T-helper 1 cell (primary cell): ENCODE data around the gene PIH1D1.

Experiments
- DNase-seq, 5 donors: peaks; one replicate each; pipeline ENCODE4 v3.0.0-alpha.2; 2012 to 2020

Gene PIH1D1

DNA sequence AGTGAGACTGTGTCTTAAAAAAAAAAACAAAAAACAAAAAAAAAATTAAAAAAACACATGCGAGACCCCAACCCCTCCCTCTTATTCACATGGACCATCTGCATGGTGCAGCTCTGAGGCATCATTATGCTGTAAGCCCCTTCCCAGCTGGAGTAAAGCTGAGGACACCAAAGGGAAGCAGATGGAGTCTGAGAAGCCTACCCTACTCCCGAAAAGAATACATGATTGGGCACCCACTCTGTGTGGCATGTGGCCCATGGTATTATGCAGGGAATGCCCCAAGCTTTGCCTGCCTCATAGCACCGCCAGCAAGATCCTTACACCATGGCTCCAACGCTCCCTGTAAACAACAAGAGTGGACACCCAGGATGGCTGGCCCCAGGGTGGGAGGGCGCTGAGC is 33.1 kb downstream of the PIH1D1 start:
- no peak for DNase-seq

GRCh38 chr19:49417088-49417487 is 34.5 kb downstream of the PIH1D1 start:
- no peak for DNase-seq

DNA sequence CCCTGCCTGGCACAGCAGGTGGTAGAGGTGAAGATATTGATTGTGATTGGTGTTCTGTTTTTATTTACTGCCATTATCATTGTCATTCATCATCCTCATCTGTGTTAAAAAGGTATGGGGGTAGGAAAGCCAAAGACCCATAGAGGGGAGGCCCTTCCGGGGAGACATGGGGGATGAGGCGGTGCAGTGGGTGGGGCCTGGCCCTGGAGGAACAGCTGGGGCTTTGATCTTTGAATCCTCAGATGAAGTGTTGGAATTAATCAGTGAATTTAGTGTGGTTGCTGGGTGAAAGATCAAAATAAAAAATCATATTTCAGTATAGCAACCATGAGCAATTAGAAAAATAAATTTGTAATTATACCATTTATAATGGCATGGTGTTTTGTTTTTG is 35.8 kb downstream of the PIH1D1 start:
- no peak for DNase-seq

DNA sequence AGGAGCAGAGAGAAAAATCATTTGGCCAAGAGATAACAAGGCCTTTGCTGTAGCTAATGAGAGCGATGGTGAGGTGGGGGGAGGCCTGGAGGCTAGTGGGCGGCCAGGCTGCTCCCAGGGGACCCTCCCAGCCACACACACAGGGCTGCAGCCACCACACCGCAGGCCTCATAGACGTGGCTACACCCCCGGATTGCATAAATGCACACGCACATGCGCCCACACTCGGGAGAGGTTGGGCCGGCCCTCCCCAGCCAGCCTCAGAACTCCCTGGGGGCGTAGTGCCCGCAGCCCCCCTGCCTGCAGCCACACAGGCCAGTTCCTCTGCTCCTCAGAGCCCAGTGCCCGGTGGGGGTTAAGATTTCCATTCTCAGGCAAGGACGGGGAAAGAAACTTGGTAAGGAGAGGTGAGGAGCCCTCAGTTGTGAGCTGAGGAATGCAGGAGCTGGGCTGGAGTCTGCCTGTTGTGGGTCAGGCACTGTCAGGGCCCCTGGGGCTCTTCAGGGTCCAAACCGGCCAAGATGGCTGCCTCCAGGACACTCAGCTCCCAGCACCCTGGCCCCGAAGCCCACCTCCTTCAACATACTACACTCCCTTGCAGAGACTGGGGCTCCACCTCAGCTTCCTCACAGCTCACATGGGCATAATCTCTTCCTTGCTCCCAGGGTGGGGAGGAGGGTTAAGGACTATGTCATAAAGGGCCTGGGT is 36.4 kb downstream of the PIH1D1 start:
- no peak for DNase-seq

DNA sequence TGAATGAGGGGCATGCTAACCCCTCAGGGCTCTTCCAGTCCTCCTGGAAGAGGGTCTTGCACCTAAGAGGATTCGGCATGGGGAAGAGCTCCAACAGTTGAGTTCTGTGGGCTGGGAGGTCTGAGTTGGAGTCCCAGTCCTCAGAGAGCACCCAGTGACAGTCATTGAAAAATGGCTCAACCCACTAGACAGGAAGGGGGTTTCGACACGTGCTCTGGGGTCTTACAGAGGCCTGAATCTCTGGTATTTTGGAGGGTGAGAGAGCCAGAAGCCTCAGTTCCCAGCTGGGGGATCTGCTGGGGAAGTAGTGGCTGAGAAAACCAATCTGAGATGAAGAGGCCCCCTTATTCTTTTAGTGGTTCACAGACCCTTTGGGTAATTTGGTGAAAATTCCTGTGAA is 37.4 kb downstream of the PIH1D1 start:
- DNase-seq = no peak

DNA sequence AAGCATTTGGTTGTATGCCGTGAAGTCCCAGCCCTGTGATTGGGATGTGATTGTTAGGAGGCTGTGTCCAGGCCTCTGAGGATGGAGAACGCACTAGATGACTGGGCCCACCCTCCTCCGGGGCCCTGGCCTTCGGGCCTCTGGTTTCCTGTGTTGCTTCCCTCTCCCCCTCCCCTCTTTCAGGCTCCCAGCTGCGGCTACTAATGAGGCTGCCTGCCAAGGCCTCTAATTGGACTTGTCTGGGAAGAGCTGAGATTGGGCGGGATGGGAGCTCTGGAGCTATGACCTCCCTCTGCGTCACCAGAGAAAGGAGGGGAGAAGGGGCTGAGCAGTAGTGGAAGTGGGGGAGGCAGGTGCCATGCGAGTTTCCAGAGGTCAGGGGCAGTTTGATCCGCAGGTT is 38.3 kb downstream of the PIH1D1 start:
- DNase-seq = no peak

DNA sequence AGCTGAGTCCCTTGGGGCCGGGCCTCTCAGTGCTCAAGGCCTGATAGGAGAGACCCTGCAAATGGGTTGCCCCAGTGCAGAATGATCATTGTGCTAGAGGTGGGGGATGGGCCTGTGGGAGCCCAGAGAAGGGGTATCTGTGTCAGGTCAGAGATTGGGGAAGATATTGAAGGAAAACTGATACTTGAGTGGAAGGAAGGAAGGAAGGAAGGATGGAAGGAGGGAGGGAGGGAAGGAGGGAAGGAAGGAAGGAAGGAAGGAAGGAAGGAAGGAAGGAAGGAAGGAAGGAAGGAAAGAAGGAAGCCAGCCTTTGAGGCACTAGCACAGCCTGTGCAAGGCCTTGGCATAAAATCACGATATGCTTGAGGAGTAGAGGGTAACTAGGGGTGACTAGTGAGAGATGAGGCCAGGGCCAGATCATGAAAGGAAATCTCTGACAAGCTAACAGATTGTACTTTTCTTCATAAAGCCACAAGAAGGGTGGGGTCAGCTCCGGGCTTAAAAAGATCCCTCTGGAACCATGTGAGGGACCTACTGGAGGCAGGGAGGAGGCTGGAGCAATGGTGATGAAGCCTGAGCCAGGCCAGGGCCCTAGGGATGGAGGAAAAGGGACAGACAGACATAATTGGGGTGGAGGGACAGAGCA is 39.8 kb downstream of the PIH1D1 start:
- DNase-seq = no peak

DNA sequence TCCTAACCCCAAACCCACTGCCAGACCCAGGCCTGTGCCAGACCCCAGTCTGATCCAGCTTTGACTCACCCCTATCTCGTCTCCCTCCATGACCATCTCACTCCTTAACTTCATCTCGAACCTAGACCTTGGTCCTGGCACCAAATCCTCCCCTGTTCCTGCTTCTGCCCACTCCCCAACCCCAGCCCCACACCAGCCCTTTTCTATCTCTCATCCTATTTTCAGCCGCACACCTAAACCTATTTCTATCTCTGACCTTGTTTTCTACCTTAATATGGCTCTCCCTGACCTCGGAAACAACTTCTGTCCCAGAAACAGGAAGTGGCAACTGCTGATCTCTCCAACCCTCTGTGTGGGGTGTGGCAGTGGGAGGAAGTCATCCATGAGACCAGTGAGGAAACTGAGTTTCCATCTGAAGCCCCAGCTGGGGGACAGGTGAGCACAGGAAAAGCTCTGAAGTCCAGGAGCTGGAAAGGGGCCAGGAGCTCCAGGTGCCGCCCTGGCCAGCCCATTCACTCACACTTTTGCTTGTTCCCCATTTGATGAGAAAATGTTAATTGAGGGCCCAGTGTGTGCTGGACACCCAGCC is 42.1 kb downstream of the PIH1D1 start:
- peak in 1 of 5 donors; percentile 52 for DNase-seq

- no peak for DNase-seq
Observed at GRCh38 chr19:49408816-49409440, 42.7 kb downstream of the PIH1D1 start.

GRCh38 chr19:49407482-49408015 is 44.1 kb downstream of the PIH1D1 start:
- DNase-seq = no peak

- DNase-seq = no peak
Observed at GRCh38 chr19:49407079-49407478, 44.5 kb downstream of the PIH1D1 start.

GRCh38 chr19:49403404-49404187 is 48.0 kb downstream of the PIH1D1 start:
- DNase-seq = no peak

DNA sequence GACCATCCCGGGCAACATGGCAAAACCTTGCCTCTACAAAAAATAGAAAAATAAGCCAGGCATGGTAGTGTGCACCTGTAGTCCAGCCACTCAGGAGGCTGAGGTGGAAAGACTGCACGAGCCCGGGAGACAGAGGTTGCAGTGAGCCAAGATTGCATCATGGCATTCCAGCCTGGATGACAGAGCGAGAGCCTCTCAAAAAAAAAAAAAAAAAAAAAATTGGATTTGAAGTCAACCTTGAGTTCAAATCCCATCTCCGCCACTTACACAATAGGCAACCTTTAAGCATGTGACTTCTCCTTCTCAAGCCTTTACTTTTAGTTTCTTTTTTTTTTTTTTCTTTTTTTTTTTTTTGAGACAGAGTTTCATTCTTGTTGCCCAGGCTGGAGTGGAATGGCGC is 51.6 kb downstream of the PIH1D1 start:
- no peak for DNase-seq

- no peak for DNase-seq
Observed at GRCh38 chr19:49398931-49399330, 52.7 kb downstream of the PIH1D1 start.

DNA sequence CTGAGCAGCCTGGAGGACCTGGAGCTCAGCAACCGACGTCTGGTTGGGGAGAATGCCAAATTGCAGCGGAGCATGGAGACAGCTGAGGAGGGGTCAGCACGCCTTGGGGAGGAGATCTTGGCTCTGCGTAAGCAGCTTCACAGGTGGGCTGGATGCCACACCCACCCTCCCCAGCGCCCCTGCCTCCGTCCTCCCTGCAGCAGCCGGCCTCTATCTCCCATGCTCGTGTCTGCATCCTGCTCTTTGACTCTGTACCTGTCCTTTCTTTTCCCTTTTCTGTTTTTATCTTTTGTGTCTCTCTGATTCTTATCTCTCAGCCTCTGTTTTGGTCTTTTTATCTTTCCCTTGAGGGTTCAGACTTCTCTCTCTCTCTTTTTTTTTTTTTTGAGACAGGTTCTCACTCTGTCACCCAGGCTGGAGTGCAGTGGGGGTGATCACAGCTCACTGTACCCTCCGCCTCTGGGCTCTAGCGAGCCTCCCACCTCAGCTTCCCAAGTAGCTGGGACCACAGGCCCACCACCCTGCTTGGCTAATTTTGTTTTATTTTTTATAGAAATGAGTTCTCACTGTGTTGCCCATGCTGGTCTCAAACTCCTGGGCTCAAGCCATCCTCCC is 53.5 kb downstream of the PIH1D1 start:
- no peak for DNase-seq

- no peak for DNase-seq
Observed at GRCh38 chr19:49396738-49397505, 54.7 kb downstream of the PIH1D1 start.
